Measurements from ENCODE around the gene IRAK2.

Gene IRAK2

GRCh38 chr3:10279384-10280176 is 114.9 kb downstream of the IRAK2 start:
- Histone ChIP-seq H3K4me3 (ENCODE audit: low read depth in 1 of 2, low read length in 2 of 2) (no peak overlapping the region), H3K4me1 (ENCODE audit: insufficient read depth, low read length) (no peaks in the 10 kb centered on the region), H3K9me3 (ENCODE audit: insufficient read depth, low read length, severe bottlenecking) (no peaks in the 10 kb centered on the region), H2AFZ (ENCODE audit: low read depth, low read length) (no peak overlapping the region), H3K9ac (ENCODE audit: low read depth, low read length) (no peak overlapping the region), H4K20me1 (ENCODE audit: insufficient read depth, low read length) (peaks cover 33% of the 10 kb centered on the region), H3K27ac (ENCODE audit: low read length) (no peak overlapping the region), H3K79me2 (ENCODE audit: insufficient read depth, low read length) (peaks cover 35% of the 10 kb centered on the region), H3K4me2 (ENCODE audit: insufficient read depth, low read length) (no peak overlapping the region), H3K36me3 (ENCODE audit: insufficient read depth, low read length) (peaks cover 89% of the 10 kb centered on the region), H3K27me3 (ENCODE audit: insufficient read depth, low read length, poor library complexity) (no peaks in the 10 kb centered on the region)
- ATAC-seq (ENCODE audit: insufficient read depth, low read depth) (no peak), DNase-seq (no peak)
- TF ChIP-seq EZH2 (IDR thresholded peaks at IDR 0.05; ENCODE audit: borderline replicate concordance, low read depth, low read length, severe bottlenecking) (no peak), CTCF (IDR thresholded peaks at IDR 0.05; ENCODE audit: borderline replicate concordance, extremely low read depth, low read length, poor library complexity, severe bottlenecking) (no peak)

GRCh38 chr3:10280177-10280529 is 115.4 kb downstream of the IRAK2 start:
- peak; percentile 15 for TF ChIP-seq CTCF (IDR thresholded peaks at IDR 0.05; ENCODE audit: borderline replicate concordance, extremely low read depth, low read length, poor library complexity, severe bottlenecking)
- TF ChIP-seq EZH2 (IDR thresholded peaks at IDR 0.05; ENCODE audit: borderline replicate concordance, low read depth, low read length, severe bottlenecking): no peak
- H2AFZ ChIP-seq (ENCODE audit: low read depth, low read length): no peak overlapping the region
- H4K20me1 ChIP-seq (ENCODE audit: insufficient read depth, low read length): peaks cover 36% of the 10 kb centered on the region
- H3K4me2 ChIP-seq (ENCODE audit: insufficient read depth, low read length): no peak overlapping the region
- peaks cover 30% of the 10 kb centered on the region for H3K79me2 ChIP-seq (ENCODE audit: insufficient read depth, low read length)
- H3K9ac ChIP-seq (ENCODE audit: low read depth, low read length): no peak overlapping the region
- no peaks in the 10 kb centered on the region for H3K9me3 ChIP-seq (ENCODE audit: insufficient read depth, low read length, severe bottlenecking)
- no peaks in the 10 kb centered on the region for H3K4me1 ChIP-seq (ENCODE audit: insufficient read depth, low read length)
- peaks cover 90% of the 10 kb centered on the region for H3K36me3 ChIP-seq (ENCODE audit: insufficient read depth, low read length)
- no peak overlapping the region for H3K27ac ChIP-seq (ENCODE audit: low read length)
- DNase-seq: no peak
- ATAC-seq (ENCODE audit: insufficient read depth, low read depth): 0 out of 3 replicates have a peak, but pooled peaks have one; percentile 40
- H3K27me3 ChIP-seq (ENCODE audit: insufficient read depth, low read length, poor library complexity): no peaks in the 10 kb centered on the region
- no peak overlapping the region for H3K4me3 ChIP-seq (ENCODE audit: low read depth in 1 of 2, low read length in 2 of 2)

GRCh38 chr3:10280571-10280970 is 115.9 kb downstream of the IRAK2 start:
- TF ChIP-seq EZH2 (IDR thresholded peaks at IDR 0.05; ENCODE audit: borderline replicate concordance, low read depth, low read length, severe bottlenecking) (no peak), CTCF (IDR thresholded peaks at IDR 0.05; ENCODE audit: borderline replicate concordance, extremely low read depth, low read length, poor library complexity, severe bottlenecking) (no peak)
- DNase-seq (no peak), ATAC-seq (ENCODE audit: insufficient read depth, low read depth) (no peak)
- Histone ChIP-seq H3K4me3 (ENCODE audit: low read depth in 1 of 2, low read length in 2 of 2) (no peak overlapping the region), H2AFZ (ENCODE audit: low read depth, low read length) (no peak overlapping the region), H3K79me2 (ENCODE audit: insufficient read depth, low read length) (peaks cover 25% of the 10 kb centered on the region), H3K27me3 (ENCODE audit: insufficient read depth, low read length, poor library complexity) (no peaks in the 10 kb centered on the region), H3K4me2 (ENCODE audit: insufficient read depth, low read length) (no peak overlapping the region), H3K9ac (ENCODE audit: low read depth, low read length) (no peak overlapping the region), H3K4me1 (ENCODE audit: insufficient read depth, low read length) (no peaks in the 10 kb centered on the region), H3K36me3 (ENCODE audit: insufficient read depth, low read length) (peaks cover 87% of the 10 kb centered on the region), H3K9me3 (ENCODE audit: insufficient read depth, low read length, severe bottlenecking) (no peaks in the 10 kb centered on the region), H4K20me1 (ENCODE audit: insufficient read depth, low read length) (peaks cover 33% of the 10 kb centered on the region), H3K27ac (ENCODE audit: low read length) (no peak overlapping the region)

All from DND-41 (cell line).